Breast epithelium (tissue), 3 donors: Measurements from ENCODE around the gene DPPA5.

ENCODE experiments used
- POLR2AphosphoS5 ChIP-seq, 3 donors: sonication (generic); formaldehyde crosslinking; IDR thresholded peaks; one replicate each; pipeline ENCODE4 v1.6.1; 2017; ENCODE audit warnings: antibody characterized with exemption in 3 of 3
- TF ChIP-seq, protein P1 (sequence below), 3 donors: fragments of 450-650 bp; IDR thresholded peaks; one replicate each; pipeline ENCODE4 v1.5.1; 2016 to 2017; ENCODE audit warnings: antibody characterized with exemption in 3 of 3, mild to moderate bottlenecking in 3 of 3, moderate library complexity in 3 of 3

DNA sequence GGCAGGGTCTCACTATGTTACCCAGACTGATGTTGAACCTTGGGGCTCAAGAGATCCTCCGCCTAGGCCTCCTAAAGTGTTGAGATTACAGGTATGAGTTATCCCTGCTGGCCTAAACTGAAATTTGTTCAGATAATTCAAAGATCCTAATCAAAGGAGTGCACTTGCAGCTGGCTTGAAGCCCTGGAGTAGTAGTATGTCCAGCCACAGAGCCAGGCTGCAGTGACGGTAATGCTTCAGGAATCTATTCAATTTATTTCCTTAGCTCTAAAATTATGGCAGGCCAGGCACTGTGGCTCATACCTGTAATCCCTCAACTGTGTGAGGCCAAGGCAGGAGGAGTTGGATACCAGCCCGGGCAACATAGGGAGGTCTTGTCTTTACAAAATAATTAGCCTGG lies 39.2 kb upstream of the DPPA5 start:
- TF ChIP-seq, protein P1, sequence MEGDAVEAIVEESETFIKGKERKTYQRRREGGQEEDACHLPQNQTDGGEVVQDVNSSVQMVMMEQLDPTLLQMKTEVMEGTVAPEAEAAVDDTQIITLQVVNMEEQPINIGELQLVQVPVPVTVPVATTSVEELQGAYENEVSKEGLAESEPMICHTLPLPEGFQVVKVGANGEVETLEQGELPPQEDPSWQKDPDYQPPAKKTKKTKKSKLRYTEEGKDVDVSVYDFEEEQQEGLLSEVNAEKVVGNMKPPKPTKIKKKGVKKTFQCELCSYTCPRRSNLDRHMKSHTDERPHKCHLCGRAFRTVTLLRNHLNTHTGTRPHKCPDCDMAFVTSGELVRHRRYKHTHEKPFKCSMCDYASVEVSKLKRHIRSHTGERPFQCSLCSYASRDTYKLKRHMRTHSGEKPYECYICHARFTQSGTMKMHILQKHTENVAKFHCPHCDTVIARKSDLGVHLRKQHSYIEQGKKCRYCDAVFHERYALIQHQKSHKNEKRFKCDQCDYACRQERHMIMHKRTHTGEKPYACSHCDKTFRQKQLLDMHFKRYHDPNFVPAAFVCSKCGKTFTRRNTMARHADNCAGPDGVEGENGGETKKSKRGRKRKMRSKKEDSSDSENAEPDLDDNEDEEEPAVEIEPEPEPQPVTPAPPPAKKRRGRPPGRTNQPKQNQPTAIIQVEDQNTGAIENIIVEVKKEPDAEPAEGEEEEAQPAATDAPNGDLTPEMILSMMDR (IDR thresholded peaks at IDR 0.05) = no peak
- TF ChIP-seq POLR2AphosphoS5 (IDR thresholded peaks at IDR 0.05) = no peak
